ENCODE results near the gene HOXC13.
A peak's percentile ranks its signal among the peaks of the same experiment; 100 is the strongest.

The HOXC13 gene

GRCh38 chr12:53938326-53939140 is at the start of gene HOXC13:
HOXC13 (plus strand) TSS chr12:53938831; CDS start chr12:53938907, 76 bp downstream.
- no peak for DNase-seq (ENCODE audit: low read depth)
- peak within 1 kb of the TSS; percentile 77 for H3K4me3 ChIP-seq (ENCODE audit: low read length)

GRCh38 chr12:53890081-53890480 is 48.5 kb upstream of the HOXC13 start:
- no peaks in the 10 kb centered on the region for H3K4me1 ChIP-seq (ENCODE audit: control insufficient read depth, insufficient read depth, low read length)
- H3K27me3 ChIP-seq (replicated peaks; ENCODE audit: control insufficient read depth, insufficient read depth, low read length), result peaks cover 80% of the 10 kb centered on the region
- H3K9me3 ChIP-seq (ENCODE audit: control insufficient read depth, low read length), result peaks cover 2% of the 10 kb centered on the region
- no peak overlapping the region for H3K4me3 ChIP-seq (ENCODE audit: low read length)
- DNase-seq (ENCODE audit: low read depth), result no peak
- H3K9ac ChIP-seq (ENCODE audit: low read length), result no peak overlapping the region
- H3K36me3 ChIP-seq (ENCODE audit: control insufficient read depth, insufficient read depth, low read length, severe bottlenecking), result no peaks in the 10 kb centered on the region

More at GRCh38 chr12:53938326-53939140, at the start of gene HOXC13:
- Histone ChIP-seq H3K36me3 (ENCODE audit: control insufficient read depth, insufficient read depth, low read length, severe bottlenecking) (no peaks in the 10 kb centered on the region), H3K9ac (ENCODE audit: low read length) (peak within 1 kb of the TSS; percentile 77), H3K27me3 (replicated peaks; ENCODE audit: control insufficient read depth, insufficient read depth, low read length) (peaks cover 76% of the 10 kb centered on the region), H3K9me3 (ENCODE audit: control insufficient read depth, low read length) (peaks cover 5% of the 10 kb centered on the region), H3K4me1 (ENCODE audit: control insufficient read depth, insufficient read depth, low read length) (peaks cover 7% of the 10 kb centered on the region)

- Histone ChIP-seq H3K9me3 (ENCODE audit: control insufficient read depth, low read length) (peaks cover 6% of the 10 kb centered on the region), H3K27me3 (replicated peaks; ENCODE audit: control insufficient read depth, insufficient read depth, low read length) (peaks cover 81% of the 10 kb centered on the region), H3K4me3 (ENCODE audit: low read length) (no peak overlapping the region), H3K4me1 (ENCODE audit: control insufficient read depth, insufficient read depth, low read length) (no peaks in the 10 kb centered on the region), H3K36me3 (ENCODE audit: control insufficient read depth, insufficient read depth, low read length, severe bottlenecking) (no peaks in the 10 kb centered on the region), H3K9ac (ENCODE audit: low read length) (no peak overlapping the region)
- DNase-seq (ENCODE audit: low read depth), result no peak
These were observed 45.8 kb upstream of the HOXC13 start for GRCh38 chr12:53892762-53893395.

- no peak for DNase-seq (ENCODE audit: low read depth)
- Histone ChIP-seq H3K27me3 (replicated peaks; ENCODE audit: control insufficient read depth, insufficient read depth, low read length) (peaks cover 64% of the 10 kb centered on the region), H3K4me3 (ENCODE audit: low read length) (no peak overlapping the region), H3K4me1 (ENCODE audit: control insufficient read depth, insufficient read depth, low read length) (no peaks in the 10 kb centered on the region), H3K9ac (ENCODE audit: low read length) (no peak overlapping the region), H3K9me3 (ENCODE audit: control insufficient read depth, low read length) (peaks cover 6% of the 10 kb centered on the region), H3K36me3 (ENCODE audit: control insufficient read depth, insufficient read depth, low read length, severe bottlenecking) (no peaks in the 10 kb centered on the region)
These were observed 39.4 kb upstream of the HOXC13 start for GRCh38 chr12:53899230-53899629.

- Histone ChIP-seq H3K4me3 (ENCODE audit: low read length) (no peak overlapping the region), H3K9me3 (ENCODE audit: control insufficient read depth, low read length) (peaks cover 8% of the 10 kb centered on the region), H3K4me1 (ENCODE audit: control insufficient read depth, insufficient read depth, low read length) (no peaks in the 10 kb centered on the region), H3K36me3 (ENCODE audit: control insufficient read depth, insufficient read depth, low read length, severe bottlenecking) (no peaks in the 10 kb centered on the region), H3K9ac (ENCODE audit: low read length) (no peak overlapping the region), H3K27me3 (replicated peaks; ENCODE audit: control insufficient read depth, insufficient read depth, low read length) (peaks cover 57% of the 10 kb centered on the region)
- DNase-seq (ENCODE audit: low read depth), result no peak
These were observed 31.5 kb upstream of the HOXC13 start for GRCh38 chr12:53907103-53907502.

GRCh38 chr12:53916788-53917655 is 21.6 kb upstream of the HOXC13 start:
- H3K4me3 ChIP-seq (ENCODE audit: low read length), result no peak overlapping the region
- no peaks in the 10 kb centered on the region for H3K9me3 ChIP-seq (ENCODE audit: control insufficient read depth, low read length)
- H3K4me1 ChIP-seq (ENCODE audit: control insufficient read depth, insufficient read depth, low read length), result no peaks in the 10 kb centered on the region
- H3K36me3 ChIP-seq (ENCODE audit: control insufficient read depth, insufficient read depth, low read length, severe bottlenecking), result no peaks in the 10 kb centered on the region
- H3K27me3 ChIP-seq (replicated peaks; ENCODE audit: control insufficient read depth, insufficient read depth, low read length), result peaks cover 59% of the 10 kb centered on the region
- H3K9ac ChIP-seq (ENCODE audit: low read length), result no peak overlapping the region
- DNase-seq (ENCODE audit: low read depth), result no peak

GRCh38 chr12:53924521-53925405 is 13.9 kb upstream of the HOXC13 start:
- Histone ChIP-seq H3K4me1 (ENCODE audit: control insufficient read depth, insufficient read depth, low read length) (no peaks in the 10 kb centered on the region), H3K27me3 (replicated peaks; ENCODE audit: control insufficient read depth, insufficient read depth, low read length) (peaks cover 96% of the 10 kb centered on the region), H3K36me3 (ENCODE audit: control insufficient read depth, insufficient read depth, low read length, severe bottlenecking) (no peaks in the 10 kb centered on the region), H3K9ac (ENCODE audit: low read length) (no peak overlapping the region), H3K4me3 (ENCODE audit: low read length) (no peak overlapping the region), H3K9me3 (ENCODE audit: control insufficient read depth, low read length) (peaks cover 15% of the 10 kb centered on the region)
- no peak for DNase-seq (ENCODE audit: low read depth)

GRCh38 chr12:53927220-53928029 is 11.2 kb upstream of the HOXC13 start:
- H3K9ac ChIP-seq (ENCODE audit: low read length), result no peak overlapping the region
- DNase-seq (ENCODE audit: low read depth), result no peak
- H3K36me3 ChIP-seq (ENCODE audit: control insufficient read depth, insufficient read depth, low read length, severe bottlenecking), result no peaks in the 10 kb centered on the region
- H3K4me3 ChIP-seq (ENCODE audit: low read length), result no peak overlapping the region
- no peaks in the 10 kb centered on the region for H3K4me1 ChIP-seq (ENCODE audit: control insufficient read depth, insufficient read depth, low read length)
- peaks cover 99% of the 10 kb centered on the region for H3K27me3 ChIP-seq (replicated peaks; ENCODE audit: control insufficient read depth, insufficient read depth, low read length)
- peaks cover 15% of the 10 kb centered on the region for H3K9me3 ChIP-seq (ENCODE audit: control insufficient read depth, low read length)

- H3K9me3 ChIP-seq (ENCODE audit: control insufficient read depth, low read length), result peaks cover 15% of the 10 kb centered on the region
- no peak overlapping the region for H3K4me3 ChIP-seq (ENCODE audit: low read length)
- no peak overlapping the region for H3K9ac ChIP-seq (ENCODE audit: low read length)
- peaks cover 99% of the 10 kb centered on the region for H3K27me3 ChIP-seq (replicated peaks; ENCODE audit: control insufficient read depth, insufficient read depth, low read length)
- no peaks in the 10 kb centered on the region for H3K4me1 ChIP-seq (ENCODE audit: control insufficient read depth, insufficient read depth, low read length)
- no peaks in the 10 kb centered on the region for H3K36me3 ChIP-seq (ENCODE audit: control insufficient read depth, insufficient read depth, low read length, severe bottlenecking)
- no peak for DNase-seq (ENCODE audit: low read depth)
These were observed 10.4 kb upstream of the HOXC13 start for GRCh38 chr12:53928054-53928835.
